Measurements from ENCODE around the gene STRA6.

- TF ChIP-seq ZNF384 (IDR thresholded peaks at IDR 0.05) (no peak), BHLHE40 (IDR thresholded peaks at IDR 0.05; ENCODE audit: borderline replicate concordance) (no peak), SP1 (IDR thresholded peaks at IDR 0.05) (no peak), HDGF (IDR thresholded peaks at IDR 0.05; ENCODE audit: borderline replicate concordance) (no peak), CTBP1 (IDR thresholded peaks at IDR 0.05; ENCODE audit: borderline replicate concordance) (no peak), FOXA1 (IDR thresholded peaks at IDR 0.05) (no peak), PKNOX1 (IDR thresholded peaks at IDR 0.05) (no peak)
Measured at GRCh38 chr15:74203914-74204431, 1.4 kb upstream of the STRA6 start.
